Measurements from ENCODE around the gene B4GALNT4.
"Not testable (repeated sequence)": the region's sequence is repeated elsewhere in the genome, so short reads cannot be mapped to it uniquely, and the experiment has no call there.

The B4GALNT4 gene

DNA sequence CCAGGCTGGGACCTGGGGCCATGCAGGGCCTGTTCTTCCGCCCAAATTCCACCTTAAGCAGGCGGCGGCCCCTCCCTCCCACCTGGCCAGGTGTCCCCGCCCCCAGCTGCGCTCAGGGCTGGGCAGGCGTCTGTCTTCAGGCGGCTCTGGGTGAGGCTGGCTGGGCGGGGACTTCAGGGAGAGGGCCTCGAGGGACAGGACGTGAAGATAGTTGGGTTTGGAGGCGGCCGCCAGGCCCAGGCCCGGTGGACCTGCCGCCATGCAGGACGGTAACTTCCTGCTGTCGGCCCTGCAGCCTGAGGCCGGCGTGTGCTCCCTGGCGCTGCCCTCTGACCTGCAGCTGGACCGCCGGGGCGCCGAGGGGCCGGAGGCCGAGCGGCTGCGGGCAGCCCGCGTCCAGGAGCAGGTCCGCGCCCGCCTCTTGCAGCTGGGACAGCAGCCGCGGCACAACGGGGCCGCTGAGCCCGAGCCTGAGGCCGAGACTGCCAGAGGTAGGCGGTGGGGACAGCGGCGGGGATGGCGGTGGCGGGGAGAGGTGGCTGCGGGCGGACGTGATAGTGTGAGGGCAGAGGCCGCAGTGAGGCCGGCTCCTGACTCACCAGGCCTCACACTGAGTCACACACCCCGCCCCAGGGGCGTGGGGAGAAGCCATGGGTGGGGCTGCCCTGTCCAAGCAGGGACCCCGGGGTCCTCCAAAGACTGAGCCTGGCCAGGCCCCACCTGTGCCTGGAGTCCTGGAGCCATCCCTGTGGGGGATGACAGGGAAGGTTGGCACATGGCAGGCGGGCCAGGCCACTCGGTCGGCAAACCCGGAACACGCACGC lies 24.9 kb downstream of the B4GALNT4 start, which contains the start of gene PKP3:
Gene PKP3 (plus strand): TSS at position 176 of the 824 bp plus-strand sequence. CDS start 84 bp downstream, at position 260.
- DNase-seq = no peak

DNA sequence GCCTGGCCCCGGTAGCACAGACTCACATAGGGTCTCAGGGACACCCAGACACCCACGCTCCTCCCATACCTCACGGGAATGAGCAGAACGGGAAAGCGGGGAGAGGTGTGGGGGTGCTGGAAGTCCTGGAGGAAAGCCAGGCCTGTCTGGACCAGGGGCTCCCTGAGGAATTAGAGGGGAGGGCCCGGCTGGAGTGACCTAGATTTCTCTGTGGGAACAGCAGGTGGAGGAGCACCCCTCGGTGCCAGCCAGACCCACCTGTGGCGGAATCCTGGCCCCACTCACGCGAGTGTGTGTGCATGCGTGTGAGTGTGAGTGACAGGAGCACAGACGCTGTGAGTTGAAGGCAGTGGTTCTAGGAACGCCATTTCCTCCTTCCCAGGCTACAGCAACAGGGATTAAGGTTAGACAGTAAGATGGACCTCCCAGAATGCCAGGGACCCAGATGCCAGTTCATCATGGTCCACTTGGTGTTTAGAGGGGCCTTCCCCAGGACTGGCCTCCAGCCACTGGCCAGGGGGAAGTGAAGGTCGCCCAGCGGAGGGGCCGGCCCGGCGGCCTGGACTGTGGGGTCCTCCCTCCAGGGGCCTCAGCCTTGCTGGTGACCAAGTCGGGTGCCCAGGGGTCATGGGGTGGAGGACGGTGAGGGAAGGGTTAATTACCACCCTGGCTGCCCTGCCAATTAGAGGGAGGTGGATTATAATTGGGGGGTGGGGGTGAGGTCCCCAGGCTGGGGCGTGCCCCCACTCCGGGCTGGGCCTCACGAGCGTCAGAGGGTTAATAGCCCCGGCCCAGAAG lies 25.8 kb downstream of the B4GALNT4 start:
- DNase-seq = no peak

DNA sequence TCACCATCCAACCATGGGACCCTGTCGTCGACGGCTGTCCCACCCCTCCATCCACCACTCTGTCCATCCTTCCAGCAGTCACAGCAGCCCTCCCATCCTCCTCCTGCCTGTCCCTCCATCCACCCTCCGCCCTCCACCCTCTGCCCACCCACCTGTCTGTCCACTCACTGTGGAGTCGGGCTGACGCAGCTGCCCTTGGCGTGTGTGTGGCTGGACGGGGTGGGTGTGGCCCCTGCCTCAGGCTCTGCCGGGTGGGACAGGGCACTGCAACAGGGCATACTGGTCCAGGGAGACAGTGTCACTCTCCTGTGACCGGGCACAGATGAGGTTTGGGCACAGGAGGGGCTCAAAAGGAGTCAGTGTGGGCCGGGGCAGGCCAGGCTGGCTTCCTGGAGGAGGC lies 26.6 kb downstream of the B4GALNT4 start:
- no peak for DNase-seq

DNA sequence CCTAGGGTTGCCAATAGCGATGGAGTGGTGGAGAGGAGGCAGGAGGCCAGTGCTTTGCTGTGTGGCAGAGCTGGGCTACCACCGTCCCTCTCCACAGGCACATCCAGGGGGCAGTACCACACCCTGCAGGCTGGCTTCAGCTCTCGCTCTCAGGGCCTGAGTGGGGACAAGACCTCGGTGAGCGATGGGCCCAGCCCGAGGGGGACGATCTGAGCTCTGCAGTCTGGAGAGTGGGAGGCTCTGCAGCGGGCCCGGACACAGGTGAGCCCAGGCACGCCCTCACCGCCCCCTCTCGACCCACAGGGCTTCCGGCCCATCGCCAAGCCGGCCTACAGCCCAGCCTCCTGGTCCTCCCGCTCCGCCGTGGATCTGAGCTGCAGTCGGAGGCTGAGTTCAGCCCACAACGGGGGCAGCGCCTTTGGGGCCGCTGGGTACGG lies 27.2 kb downstream of the B4GALNT4 start:
- DNase-seq = no peak

DNA sequence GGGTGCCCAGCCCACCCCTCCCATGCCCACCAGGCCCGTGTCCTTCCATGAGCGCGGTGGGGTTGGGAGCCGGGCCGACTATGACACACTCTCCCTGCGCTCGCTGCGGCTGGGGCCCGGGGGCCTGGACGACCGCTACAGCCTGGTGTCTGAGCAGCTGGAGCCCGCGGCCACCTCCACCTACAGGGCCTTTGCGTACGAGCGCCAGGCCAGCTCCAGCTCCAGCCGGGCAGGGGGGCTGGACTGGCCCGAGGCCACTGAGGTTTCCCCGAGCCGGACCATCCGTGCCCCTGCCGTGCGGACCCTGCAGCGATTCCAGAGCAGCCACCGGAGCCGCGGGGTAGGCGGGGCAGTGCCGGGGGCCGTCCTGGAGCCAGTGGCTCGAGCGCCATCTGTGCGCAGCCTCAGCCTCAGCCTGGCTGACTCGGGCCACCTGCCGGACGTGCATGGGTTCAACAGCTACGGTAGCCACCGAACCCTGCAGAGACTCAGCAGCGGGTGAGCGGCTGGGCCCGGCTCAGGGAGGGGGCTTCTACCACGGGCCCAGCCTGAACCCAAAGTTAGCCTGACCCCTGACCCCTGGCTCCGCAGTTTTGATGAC lies 27.7 kb downstream of the B4GALNT4 start:
- DNase-seq = peak; percentile 29

DNA sequence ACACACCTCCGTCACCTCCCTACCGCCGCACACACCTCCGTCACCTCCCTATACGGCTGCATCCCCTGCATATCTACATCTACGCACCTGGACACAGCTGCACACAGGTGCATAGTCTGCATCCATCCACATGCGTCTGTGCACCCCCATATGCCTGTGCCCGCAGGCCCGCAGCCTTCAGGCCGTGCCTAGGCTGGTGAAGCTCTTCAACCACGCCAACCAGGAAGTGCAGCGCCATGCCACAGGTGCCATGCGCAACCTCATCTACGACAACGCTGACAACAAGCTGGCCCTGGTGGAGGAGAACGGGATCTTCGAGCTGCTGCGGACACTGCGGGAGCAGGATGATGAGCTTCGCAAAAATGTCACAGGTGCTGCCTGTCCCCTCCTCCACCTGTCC lies 29.5 kb downstream of the B4GALNT4 start:
- DNase-seq = no peak

DNA sequence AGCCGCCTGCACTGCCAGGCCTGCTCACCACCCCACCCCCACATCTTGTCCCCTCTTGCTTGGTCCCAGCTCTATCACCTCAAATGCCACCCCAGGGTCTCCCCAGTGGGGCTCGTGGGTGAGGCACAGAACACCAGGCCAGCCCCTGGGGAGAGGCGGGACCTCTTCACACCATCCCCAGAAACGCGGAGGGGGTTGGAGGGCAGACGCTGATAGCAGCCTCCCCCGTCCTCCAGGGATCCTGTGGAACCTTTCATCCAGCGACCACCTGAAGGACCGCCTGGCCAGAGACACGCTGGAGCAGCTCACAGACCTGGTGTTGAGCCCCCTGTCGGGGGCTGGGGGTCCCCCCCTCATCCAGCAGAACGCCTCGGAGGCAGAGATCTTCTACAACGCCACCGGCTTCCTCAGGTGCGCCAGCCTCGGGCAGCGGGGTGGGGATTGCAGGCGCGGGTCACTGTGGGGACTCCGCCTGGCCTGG lies 30.5 kb downstream of the B4GALNT4 start:
- DNase-seq = no peak

DNA sequence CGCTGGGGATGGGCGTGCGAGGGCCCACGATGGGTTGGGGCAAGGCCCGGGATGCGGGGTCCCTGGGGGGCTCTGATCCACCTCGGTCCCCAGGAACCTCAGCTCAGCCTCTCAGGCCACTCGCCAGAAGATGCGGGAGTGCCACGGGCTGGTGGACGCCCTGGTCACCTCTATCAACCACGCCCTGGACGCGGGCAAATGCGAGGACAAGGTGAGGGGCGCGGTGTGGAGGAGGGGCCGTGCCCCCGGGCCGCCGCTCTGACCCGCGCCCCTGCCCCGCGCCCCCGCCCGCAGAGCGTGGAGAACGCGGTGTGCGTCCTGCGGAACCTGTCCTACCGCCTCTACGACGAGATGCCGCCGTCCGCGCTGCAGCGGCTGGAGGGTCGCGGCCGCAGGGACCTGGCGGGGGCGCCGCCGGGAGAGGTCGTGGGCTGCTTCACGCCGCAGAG lies 31.0 kb downstream of the B4GALNT4 start:
- no peak for DNase-seq

DNA sequence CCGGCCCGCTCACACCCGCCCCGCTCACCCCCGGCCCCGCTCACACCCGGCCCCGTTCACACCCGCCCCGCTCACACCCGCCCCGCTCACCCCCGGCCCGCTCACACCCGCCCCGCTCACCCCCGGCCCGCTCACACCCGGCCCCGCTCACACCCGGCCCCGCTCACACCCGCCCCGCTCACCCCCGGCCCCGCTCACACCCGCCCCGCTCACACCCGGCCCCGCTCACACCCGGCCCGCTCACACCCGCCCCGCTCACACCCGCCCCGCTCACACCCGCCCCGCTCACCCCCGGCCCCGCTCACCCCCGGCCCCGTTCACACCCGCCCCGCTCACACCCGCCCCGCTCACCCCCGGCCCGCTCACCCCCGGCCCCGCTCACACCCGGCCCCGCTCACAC lies 31.9 kb downstream of the B4GALNT4 start:
- DNase-seq = not testable (repeated sequence)

DNA sequence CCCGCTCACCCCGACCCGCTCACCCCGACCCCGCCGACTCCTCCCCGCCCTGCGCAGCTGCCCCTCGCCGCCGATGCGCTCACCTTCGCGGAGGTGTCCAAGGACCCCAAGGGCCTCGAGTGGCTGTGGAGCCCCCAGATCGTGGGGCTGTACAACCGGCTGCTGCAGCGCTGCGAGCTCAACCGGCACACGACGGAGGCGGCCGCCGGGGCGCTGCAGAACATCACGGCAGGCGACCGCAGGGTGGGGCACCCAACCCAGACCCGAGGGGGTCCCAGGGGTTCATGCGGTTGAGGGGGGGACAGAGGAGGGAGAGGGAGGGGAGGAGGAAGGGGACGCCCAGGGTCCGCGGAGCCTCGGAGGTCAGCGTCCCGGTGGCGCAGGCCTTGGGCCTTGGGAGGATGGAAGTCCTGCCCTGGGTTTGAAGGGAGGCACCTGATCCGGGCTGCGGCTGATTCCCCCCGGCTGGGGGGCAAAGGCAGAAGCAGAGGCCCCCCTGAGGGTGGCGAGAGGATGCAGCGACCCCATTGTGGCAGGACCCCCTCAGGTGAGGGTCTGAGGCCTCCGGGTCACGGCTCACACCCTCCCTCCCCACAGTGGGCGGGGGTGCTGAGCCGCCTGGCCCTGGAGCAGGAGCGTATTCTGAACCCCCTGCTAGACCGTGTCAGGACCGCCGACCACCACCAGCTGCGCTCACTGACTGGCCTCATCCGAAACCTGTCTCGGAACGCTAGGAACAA lies 33.9 kb downstream of the B4GALNT4 start:
- DNase-seq = no peak

DNA sequence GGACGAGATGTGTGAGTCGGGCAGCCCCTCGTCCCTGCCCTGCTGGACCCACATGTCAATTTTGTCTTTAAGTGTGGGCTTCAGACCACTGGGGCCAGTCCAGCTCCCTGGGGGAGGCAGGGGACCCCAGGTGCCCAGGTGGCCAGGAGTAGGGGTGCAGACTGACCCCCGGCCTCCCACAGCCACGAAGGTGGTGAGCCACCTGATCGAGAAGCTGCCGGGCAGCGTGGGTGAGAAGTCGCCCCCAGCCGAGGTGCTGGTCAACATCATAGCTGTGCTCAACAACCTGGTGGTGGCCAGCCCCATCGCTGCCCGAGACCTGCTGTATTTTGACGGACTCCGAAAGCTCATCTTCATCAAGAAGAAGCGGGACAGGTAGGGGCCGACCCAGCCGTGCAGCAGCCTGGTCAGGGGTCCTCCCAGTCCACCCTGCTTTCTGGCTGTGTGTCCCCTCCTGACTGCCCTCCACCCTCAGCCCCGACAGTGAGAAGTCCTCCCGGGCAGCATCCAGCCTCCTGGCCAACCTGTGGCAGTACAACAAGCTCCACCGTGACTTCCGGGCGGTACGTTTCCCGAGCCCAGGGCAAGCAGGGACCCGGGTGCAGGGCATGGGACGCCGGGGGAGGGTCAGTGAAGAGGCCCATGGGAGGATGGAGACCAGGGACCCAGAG lies 34.6 kb downstream of the B4GALNT4 start:
- DNase-seq = no peak

DNA sequence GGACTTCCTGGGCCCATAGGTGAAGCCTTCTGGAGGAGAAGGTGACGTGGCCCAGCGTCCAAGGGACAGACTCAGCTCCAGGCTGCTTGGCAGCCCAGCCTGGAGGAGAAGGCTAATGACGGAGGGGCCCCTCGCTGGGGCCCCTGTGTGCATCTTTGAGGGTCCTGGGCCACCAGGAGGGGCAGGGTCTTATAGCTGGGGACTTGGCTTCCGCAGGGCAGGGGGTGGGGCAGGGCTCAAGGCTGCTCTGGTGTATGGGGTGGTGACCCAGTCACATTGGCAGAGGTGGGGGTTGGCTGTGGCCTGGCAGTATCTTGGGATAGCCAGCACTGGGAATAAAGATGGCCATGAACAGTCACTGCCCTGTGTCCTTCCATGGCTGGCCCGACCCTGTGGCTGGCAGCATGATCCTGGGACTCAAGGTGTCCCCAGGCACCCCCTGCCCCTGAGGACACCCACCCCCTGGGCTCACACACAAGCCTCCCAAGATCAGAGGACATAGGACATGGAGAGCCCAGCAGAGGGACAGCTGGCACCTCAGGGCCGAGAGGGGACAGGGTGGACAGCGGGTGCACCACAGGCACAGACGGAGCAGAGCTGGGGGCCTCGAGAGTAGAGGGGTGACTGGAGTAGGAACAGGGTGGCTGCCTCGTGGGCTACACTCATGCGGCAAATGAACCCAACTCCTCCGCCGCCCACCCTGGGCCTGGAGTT lies 35.4 kb downstream of the B4GALNT4 start:
- no peak for DNase-seq

DNA sequence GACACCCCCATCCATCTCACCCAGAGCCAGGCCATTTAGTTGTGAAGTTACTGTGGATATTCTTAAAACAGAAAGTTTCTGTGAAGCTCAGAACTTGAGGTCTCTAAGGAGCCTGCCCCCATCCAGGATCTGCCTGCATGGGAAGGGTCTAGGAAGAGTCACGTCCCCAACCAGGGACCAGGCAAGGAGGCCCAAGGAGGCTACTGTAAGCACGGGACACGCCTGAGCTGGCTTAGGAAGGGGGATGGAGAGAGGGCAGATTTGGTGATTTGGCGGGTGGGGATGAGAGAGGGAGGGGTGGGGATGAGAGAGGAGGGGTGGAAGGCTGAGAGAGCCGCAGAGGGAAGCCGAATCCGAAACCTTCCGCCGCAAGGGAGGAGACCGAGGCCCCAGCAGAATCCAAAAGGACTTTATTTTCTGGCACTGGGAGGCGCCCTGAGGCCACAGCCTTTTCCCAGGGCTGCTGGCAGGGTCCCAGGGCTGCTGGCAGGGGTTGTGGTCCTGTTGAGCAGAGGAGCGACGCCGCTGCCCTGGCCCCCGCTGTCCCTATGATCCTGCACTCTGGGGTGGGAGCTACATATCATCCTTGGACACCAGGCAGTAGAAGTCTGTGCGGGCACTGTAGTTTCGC lies 36.1 kb downstream of the B4GALNT4 start:
- no peak for DNase-seq

DNA sequence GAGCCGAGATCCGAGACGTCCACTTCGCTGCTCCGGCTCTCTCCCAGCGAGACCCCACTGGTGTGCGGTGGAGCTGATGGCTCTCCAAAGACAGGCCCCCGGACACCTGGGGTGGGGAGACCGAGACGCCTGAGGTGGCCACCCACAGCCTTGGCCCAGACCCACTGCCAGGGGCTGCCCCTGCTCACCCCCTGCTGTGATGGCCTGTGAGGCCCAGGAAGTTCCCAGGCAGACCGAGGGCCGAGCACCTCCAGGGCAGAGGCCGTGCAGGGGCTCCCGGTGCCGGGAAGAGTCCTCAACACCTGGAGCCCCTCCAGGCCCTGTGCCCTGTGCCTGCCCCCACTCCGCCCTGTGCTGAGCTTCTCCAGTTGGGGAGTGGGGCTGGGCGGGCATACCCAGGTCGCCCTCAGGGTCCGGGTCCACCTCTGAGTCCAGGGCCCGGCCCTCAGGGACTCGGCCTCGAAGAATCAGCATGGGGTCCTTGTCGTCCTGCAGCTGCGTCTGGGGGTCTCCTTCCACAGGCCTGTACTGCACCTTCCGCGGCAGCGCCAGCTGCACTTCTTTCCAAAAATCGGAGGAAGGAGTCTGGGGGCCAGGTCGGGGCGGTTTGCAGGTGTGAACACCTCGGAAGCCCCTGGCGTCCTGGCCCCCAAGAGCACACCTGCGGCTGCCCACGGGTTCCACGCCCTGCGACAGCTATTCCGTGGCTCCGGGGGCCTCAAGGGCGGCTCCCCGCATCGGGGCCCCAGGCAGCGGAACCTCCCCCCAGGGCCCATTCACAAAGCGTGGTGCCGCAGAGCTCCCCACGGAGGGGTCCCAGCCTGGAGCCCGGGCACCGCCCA lies 36.9 kb downstream of the B4GALNT4 start:
- no peak for DNase-seq

DNA sequence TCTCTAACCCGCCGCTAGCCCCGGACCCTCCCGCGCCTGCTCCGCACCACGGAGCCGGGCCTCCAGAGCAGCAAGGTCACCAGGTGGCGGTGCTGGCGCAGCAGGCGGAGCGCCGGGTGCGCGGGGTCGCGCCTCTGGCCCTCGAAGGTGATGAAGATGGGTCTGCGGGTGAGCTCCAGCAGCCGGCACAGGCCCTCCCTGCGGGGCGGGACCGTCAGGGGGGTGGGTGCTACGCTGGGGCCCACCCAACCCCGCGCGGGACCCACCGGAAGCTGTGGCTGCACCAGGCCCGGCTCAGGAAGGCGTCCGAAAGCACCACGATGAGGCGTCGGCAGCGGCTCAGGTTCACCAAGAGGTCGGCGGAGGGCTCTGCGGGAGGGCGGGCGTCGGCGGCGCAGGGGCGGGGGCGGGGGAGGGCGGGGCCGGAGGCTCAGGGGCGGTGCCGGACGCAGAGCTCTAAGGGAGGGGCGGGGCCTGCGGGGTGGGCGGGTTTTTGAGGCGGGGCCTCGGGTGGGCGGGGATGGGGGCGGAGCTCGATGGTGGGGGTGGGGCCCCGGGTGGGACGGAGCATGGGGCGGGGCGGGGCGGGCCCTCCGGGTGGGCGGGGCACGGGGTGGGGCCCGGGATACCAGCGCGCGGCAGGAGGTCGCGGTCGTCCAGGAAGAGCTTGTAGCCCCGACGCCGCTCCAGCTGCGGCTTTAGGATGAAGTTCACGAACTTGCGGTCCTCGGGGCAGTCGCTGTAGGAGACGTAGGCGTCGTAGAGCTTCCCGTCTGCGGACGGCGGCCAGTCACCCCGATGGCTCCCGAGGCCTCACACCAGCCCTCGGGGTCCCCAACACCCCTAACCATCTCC lies 37.7 kb downstream of the B4GALNT4 start:
- DNase-seq = peak; percentile 99

DNA sequence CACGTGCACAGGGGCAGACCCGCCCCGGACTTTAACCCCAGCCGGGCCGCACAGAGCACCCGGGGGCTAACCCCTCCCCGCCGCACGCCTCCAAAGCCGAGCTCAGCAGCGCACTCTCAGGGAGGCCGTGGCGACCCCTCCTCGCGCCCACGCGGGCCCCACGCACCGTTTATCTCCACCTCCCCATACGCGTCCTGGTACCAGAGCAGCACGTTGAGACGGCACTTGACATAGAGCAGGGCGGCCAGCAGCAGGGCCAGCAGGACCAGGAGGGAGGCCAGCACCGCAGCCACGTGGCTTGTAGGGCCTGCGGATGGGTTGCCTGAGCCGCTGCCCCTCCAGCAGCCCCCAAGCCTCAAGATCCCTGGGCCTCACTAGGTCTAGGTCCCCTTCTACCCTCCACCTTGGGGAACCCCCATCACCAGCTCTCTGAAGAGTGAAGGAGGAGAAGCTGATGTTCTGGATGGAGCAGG lies 38.4 kb downstream of the B4GALNT4 start:
- DNase-seq = peak; percentile 53

DNA sequence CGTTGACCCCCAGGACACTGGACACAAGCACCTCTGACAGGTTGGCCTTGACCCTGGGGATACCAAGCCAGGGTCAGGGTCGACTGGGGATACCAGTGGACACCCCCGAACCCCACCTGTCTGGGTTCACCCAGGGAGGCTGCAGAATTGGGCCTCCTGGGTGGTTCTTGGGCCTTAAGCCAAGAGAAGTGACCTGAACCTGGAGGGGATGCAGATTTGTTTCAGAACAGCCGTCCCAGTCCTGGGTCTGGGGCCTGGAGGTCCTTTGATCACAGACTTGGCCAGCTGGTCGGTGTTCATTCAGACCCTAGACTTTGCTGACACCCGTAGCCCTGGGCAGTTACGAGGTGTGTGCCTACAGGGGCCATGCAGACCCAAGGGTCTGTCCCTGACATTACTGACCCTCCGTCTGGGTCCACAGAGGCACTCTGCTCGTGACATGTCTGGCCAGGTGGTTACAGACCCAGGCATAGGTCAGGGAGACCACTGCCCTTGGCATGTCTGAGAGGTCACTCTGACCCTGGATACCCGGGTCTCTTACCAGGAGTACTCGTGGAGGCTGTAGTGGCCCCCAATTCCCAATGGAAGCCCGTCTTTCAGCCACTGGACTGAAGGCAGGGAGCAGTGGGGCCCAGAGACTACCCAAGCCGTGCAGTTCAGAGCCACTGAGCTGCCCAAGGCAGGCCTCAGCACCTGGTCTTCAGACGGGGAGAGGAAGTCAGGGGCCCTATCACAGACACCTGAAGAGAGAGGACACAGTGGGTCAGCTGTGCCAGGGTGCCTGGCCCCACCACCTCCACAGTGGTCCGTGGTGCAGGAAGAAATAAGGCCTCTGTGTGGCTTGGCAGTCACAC lies 39.1 kb downstream of the B4GALNT4 start:
- no peak for DNase-seq

All from activated gamma-delta T cell (primary cell).